Astrocyte of the cerebellum (primary cell): ENCODE measurements around the gene RGL4.

Source experiments
- DNase-seq: peaks from one replicate; pipeline ENCODE4 v3.0.0-alpha.2; 2011; ENCODE audit warnings: low read depth
- H3K4me3 ChIP-seq: 2 replicates; pipeline ENCODE4 v1.5.1; 2011; ENCODE audit warnings: mild to moderate bottlenecking, low read depth, low read length, moderate library complexity
- CTCF ChIP-seq: IDR thresholded peaks from 2 replicates; pipeline ENCODE4 v1.5.1; 2012; ENCODE audit warnings: low read length, low read depth, moderate library complexity, mild to moderate bottlenecking; ENCODE audit errors: missing control alignments
- in situ Hi-C: cut with HindIII; loops from 2 replicates; pipeline ENCODE4 v1.10.0; 2017; ENCODE audit warnings: low sequenced_read_pairs

The RGL4 gene

GRCh38 chr22:23688121-23688520 is 2.7 kb upstream of the RGL4 start:
- H3K4me3 ChIP-seq: no peak overlapping the region
- in situ Hi-C loops: no loop called here
- no peak for DNase-seq
- TF ChIP-seq CTCF: no peak

GRCh38 chr22:23688571-23688970 is 2.2 kb upstream of the RGL4 start:
- TF ChIP-seq CTCF: no peak

GRCh38 chr22:23689414-23689813 is 1.4 kb upstream of the RGL4 start:
- DNase-seq: no peak
- no peak for TF ChIP-seq CTCF
- in situ Hi-C loops: no loop called here
- no peak overlapping the region for H3K4me3 ChIP-seq

More at GRCh38 chr22:23688571-23688970, 2.2 kb upstream of the RGL4 start:
- no peak overlapping the region for H3K4me3 ChIP-seq
- in situ Hi-C loops: no loop called here
- DNase-seq: no peak

DNA sequence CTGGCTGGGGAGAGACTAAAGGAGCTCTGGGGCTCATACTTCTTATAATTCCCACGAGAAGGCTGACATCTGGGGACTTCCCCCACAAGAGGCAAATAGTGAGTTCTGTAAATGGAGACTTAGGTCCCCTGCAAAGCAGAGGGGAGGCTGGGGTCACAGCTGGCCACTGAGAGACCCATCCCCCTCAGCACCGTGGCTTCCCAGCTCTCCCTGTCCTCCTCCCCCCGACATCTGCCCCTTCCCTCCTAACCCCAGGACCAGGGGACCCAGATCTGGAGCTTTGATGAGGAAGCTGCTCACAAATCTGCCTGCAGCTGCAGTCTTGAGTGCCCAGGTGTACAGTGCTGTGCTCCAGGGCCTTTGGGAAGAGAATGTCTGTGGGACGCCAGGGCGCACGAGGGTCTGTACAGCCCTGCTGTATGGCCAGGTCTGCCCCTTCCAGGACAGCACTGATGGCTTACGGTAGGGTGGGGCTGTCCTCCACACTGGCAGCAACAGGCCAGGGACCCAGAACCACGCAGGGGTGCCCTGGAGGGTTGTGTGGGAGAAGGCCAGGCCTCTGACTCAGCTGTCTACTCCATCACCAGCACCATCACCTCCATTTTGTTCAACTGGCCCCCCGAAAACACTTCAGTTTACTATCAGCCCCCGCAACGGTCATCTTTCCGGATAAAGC is 1.1 kb downstream of the RGL4 start:
- no peak overlapping the region for H3K4me3 ChIP-seq
- DNase-seq: no peak
- in situ Hi-C loops: no loop called here
- TF ChIP-seq CTCF: no peak

DNA sequence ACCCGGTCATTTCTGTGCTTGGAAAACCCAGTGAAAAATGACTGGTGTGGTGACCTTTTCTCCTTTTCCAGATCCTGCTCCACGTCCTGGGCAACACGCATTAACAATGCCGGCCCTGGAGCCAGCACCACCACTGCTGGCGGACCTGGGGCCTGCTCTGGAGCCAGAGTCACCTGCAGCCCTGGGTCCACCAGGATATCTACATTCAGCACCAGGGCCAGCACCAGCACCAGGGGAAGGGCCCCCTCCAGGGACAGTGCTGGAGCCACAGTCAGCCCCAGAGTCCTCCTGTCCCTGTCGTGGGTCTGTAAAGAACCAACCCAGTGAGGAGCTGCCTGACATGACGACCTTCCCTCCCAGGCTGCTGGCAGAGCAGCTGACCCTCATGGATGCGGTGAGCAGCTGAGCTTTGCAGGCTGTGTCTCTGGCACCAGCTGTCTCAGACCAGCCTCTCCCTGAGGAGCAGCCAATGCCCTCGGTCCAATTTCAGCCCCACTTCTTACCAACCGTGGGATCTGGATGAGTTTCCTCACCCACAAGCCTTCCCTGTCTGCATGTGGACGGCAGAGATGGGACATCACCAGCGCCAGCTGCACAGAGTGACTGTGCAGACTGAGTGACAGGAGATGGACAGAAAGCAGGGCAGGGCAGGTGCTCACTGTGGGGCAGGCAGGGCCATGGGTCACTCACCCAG is 1.9 kb downstream of the RGL4 start:
- no peak overlapping the region for H3K4me3 ChIP-seq
- DNase-seq: no peak
- in situ Hi-C loops: no loop called here
- no peak for TF ChIP-seq CTCF

DNA sequence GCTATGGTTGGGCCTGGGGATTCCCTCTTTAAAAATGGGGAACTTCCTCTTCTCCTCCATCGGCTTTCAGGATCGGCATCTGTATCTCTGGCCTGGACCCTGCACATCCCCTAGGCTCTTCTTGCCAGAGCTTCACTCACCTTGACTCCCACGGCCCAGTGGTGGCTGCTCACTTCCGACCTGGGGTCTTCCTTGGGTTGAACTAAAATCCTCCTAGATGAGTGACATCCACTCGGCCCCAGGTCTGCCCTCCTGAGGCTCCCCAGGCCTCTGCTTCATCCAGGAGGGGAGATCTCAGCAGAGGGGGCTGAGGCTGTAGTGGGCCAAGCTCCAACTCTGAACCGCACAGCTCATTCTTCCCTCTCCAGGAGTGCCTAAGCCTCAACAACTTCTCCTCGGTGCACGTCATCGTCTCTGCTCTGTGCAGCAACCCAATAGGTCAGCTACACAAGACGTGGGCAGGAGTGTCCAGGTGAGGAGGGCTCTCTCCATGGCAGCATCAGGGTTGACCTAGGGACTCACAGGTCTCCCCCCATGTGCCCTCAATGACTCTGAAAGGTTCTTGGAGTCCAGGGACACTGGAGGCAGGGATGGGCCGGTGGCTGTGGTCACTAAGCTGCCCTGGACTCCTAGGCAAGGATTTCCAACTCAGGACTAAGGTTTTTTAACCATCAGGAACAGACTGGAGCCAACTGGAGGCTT is 3.3 kb downstream of the RGL4 start:
- H3K4me3 ChIP-seq: no peak overlapping the region
- TF ChIP-seq CTCF: no peak
- no peak for DNase-seq
- in situ Hi-C loops: no loop called here
